CD4-positive, CD25-positive, alpha-beta regulatory T cell (primary cell): Measurements from ENCODE around the gene HOXC5. TPM values are rescaled to one million over a fixed set of nuclear protein-coding genes. Genes with fewer than 3 reads are reported as not detected.
"Not testable (repeated sequence)": the region's sequence is repeated elsewhere in the genome, so short reads cannot be mapped to it uniquely, and the experiment has no call there.

Source experiments
- ATAC-seq, 2 donors: fragments of 150-1000 bp; cut with Tn5 transposase; one replicate each; pipeline ENCODE4 v1.10.0; 2021; ENCODE audit warnings: low read depth in 2 of 2, moderate number of reproducible peaks in 2 of 2, moderate library complexity in 1 of 2
- DNase-seq, 3 donors: peaks; one replicate each; pipeline versions ENCODE4 v3.0.0 to v3.0.0-alpha.2; 2012 to 2022; ENCODE audit warnings: mixed read lengths in 1 of 3
- H3K27ac ChIP-seq: one replicate; pipeline ENCODE4 v1.7.0; 2013; ENCODE audit warnings: mild to moderate bottlenecking, low read length; ENCODE audit not compliant: insufficient read depth, poor library complexity, severe bottlenecking
- H3K27me3 ChIP-seq: one replicate; pipeline ENCODE4 v1.7.0; 2013; ENCODE audit warnings: low read length; ENCODE audit not compliant: control insufficient read depth, insufficient read depth
- H3K36me3 ChIP-seq: one replicate; pipeline ENCODE4 v1.7.0; 2013; ENCODE audit warnings: mild to moderate bottlenecking, low read length, moderate library complexity; ENCODE audit not compliant: control insufficient read depth, insufficient read depth
- H3K4me1 ChIP-seq: 2 replicates; pipeline ENCODE4 v1.7.0; 2013; ENCODE audit warnings: mild to moderate bottlenecking, low read length; ENCODE audit not compliant: insufficient read depth, control insufficient read depth, poor library complexity, severe bottlenecking
- H3K4me3 ChIP-seq: one replicate; pipeline ENCODE4 v1.7.0; 2013; ENCODE audit warnings: low read depth, mild to moderate bottlenecking, low read length, moderate library complexity
- H3K9me3 ChIP-seq, 2 experiments: 1 replicate in 1 of 2; 2 replicates in 1 of 2; pipeline ENCODE4 v1.7.0; 2013; ENCODE audit warnings: low read length in 2 of 2, mild to moderate bottlenecking in 1 of 2, moderate library complexity in 1 of 2; ENCODE audit not compliant: control insufficient read depth in 2 of 2
- H3K27ac Mint-ChIP-seq, 3 donors: one replicate each; pipeline ENCODE4 v1.8.0; 2020 to 2022; ENCODE audit warnings: mild to moderate bottlenecking in 3 of 3, mixed read lengths in 3 of 3, moderate library complexity in 2 of 3
- H3K27me3 Mint-ChIP-seq: one replicate; pipeline ENCODE4 v1.8.0; 2022; ENCODE audit warnings: mild to moderate bottlenecking, mixed read lengths
- H3K36me3 Mint-ChIP-seq: one replicate; pipeline ENCODE4 v1.8.0; 2020; ENCODE audit warnings: mixed read lengths
- H3K4me1 Mint-ChIP-seq, 4 donors: one replicate each; pipeline ENCODE4 v1.8.0; 2020 to 2022; ENCODE audit warnings: mixed read lengths in 4 of 4, mild to moderate bottlenecking in 1 of 4
- H3K4me3 Mint-ChIP-seq, 4 donors: one replicate each; pipeline ENCODE4 v1.8.0; 2020 to 2022; ENCODE audit warnings: mild to moderate bottlenecking in 4 of 4, mixed read lengths in 4 of 4, moderate library complexity in 3 of 4
- H3K9me3 Mint-ChIP-seq, 7 donors: one replicate each; pipeline ENCODE4 v1.8.0; 2020 to 2022; ENCODE audit warnings: mixed read lengths in 7 of 7, mild to moderate bottlenecking in 3 of 7, moderate library complexity in 2 of 7
- polyA plus RNA-seq, 4 donors: library from polyadenylated mRNA; unstranded; fragments of 300-500 nt; fragmentation: Illumina TruSeq; gene quantifications; one replicate each; pipeline ENCODE4 v1.2.3, GENCODE V29; 2021
- total RNA-seq: library from RNA; stranded (reverse); gene quantifications from one replicate; pipeline ENCODE4 v1.2.3, GENCODE V29; 2022

Gene HOXC5
- total and polyA plus RNA-seq, 5 donors from 2014 or later = not detected

GRCh38 chr12:54074308-54074707 lies 41.5 kb downstream of the HOXC5 start:
- Mint-ChIP-seq H3K27me3 (peaks cover 40% of the 10 kb centered on the region), H3K4me3 (no peak overlapping the region), H3K4me1 (no peaks in the 10 kb centered on the region), H3K9me3 (peaks cover 0 to 2% (median 0%) of the 10 kb centered on the region in 7 donors), H3K27ac (no peak overlapping the region), H3K36me3 (no peaks in the 10 kb centered on the region)
- Histone ChIP-seq H3K4me1 (no peaks in the 10 kb centered on the region), H3K4me3 (no peak overlapping the region), H3K36me3 (no peaks in the 10 kb centered on the region), H3K27ac (no peak overlapping the region), H3K9me3 (no peaks in the 10 kb centered on the region), H3K27me3 (peaks cover 14% of the 10 kb centered on the region)
- no peak for DNase-seq
- ATAC-seq = no peak

DNA sequence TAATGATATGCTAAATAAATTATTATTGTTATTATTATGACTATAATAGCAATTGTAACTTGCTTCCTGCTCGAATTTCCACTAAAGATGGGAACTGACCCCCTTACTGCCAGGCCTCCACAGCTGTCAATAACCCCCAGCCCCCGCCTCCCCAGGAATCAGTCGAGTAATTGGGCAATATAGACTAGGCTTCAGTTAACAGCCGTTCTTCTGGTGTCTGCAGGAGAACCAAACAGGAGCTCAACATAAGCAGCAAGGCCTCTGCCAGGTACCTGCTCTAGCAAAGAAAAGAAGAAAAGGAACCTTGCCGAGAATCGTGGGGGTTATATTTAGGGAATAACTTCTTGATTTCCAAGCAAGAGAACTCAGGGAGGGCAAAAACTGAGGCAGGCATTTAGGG lies 42.6 kb downstream of the HOXC5 start:
- H3K27ac Mint-ChIP-seq = no peak overlapping the region
- Histone ChIP-seq H3K27ac (no peak overlapping the region), H3K27me3 (peaks cover 13% of the 10 kb centered on the region), H3K9me3 (no peaks in the 10 kb centered on the region), H3K36me3 (no peaks in the 10 kb centered on the region), H3K4me1 (no peaks in the 10 kb centered on the region), H3K4me3 (no peak overlapping the region)
- H3K4me3 Mint-ChIP-seq = no peak overlapping the region
- H3K27me3 Mint-ChIP-seq = peaks cover 40% of the 10 kb centered on the region
- ATAC-seq (no peak), DNase-seq (no peak)
- peaks cover 0 to 2% (median 0%) of the 10 kb centered on the region in 7 donors for H3K9me3 Mint-ChIP-seq
- H3K36me3 Mint-ChIP-seq = no peaks in the 10 kb centered on the region
- peaks cover 0 to under 1% (median 0%) of the 10 kb centered on the region in 4 donors for H3K4me1 Mint-ChIP-seq

DNA sequence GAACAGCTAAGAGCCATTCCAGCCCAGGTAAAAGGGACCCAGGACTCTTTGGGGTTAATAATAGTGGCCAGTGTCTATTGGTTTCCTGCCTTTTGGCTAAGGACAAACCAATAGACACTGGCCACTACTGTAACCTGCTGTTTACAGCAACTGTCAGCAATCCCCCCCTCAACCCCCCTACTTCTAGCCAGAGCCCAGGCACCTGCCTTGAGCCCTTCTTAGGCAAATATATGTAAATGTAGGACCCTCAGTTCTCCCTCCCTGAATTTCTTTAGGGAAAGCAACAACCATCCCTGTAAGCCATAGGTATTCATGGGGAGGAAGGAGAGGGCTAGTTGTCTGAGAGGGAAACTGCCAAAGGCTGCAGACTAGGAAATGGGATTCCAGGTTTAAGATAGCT lies 43.1 kb downstream of the HOXC5 start:
- H3K27ac Mint-ChIP-seq = no peak overlapping the region
- peaks cover 43% of the 10 kb centered on the region for H3K27me3 Mint-ChIP-seq
- DNase-seq (no peak), ATAC-seq (no peak)
- H3K4me1 ChIP-seq = no peaks in the 10 kb centered on the region
- no peak overlapping the region for H3K27ac ChIP-seq
- H3K4me1 Mint-ChIP-seq = peaks cover 1 to 6% (median 2%) of the 10 kb centered on the region in 4 donors
- peaks cover 8% of the 10 kb centered on the region for H3K27me3 ChIP-seq
- H3K4me3 ChIP-seq = no peak overlapping the region
- H3K36me3 ChIP-seq = no peaks in the 10 kb centered on the region
- no peak overlapping the region for H3K4me3 Mint-ChIP-seq
- H3K36me3 Mint-ChIP-seq = no peaks in the 10 kb centered on the region
- H3K9me3 Mint-ChIP-seq = peaks cover 0 to 2% (median 0%) of the 10 kb centered on the region in 7 donors
- no peaks in the 10 kb centered on the region for H3K9me3 ChIP-seq

DNA sequence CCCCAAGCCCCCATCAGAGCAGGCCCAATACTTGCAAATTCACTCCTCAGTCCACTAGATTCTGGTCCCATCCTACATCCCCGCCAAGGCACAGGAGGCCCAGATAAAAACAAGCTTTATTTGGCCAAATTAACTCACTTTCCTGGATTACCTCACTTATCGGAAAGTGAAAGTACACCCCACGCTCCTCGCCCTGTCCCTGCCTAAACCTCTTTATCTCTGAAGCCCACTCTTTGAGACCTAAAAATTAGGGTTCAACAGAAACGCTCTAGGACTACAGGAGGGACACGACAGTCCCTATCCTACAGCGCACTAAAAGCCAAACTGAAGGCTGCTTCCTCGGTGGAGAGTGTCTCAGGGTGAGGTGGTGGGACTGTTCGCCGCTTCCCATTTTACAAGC lies 45.0 kb downstream of the HOXC5 start:
- H3K4me3 Mint-ChIP-seq, H3K4me1 ChIP-seq, H3K9me3 ChIP-seq, ATAC-seq, DNase-seq, H3K27ac ChIP-seq, H3K36me3 ChIP-seq, H3K27ac Mint-ChIP-seq, H3K27me3 ChIP-seq, H3K36me3 Mint-ChIP-seq, H3K4me3 ChIP-seq, H3K9me3 Mint-ChIP-seq: not testable (repeated sequence)
- peaks cover 5 to 22% (median 13%) of the 10 kb centered on the region in 4 donors for H3K4me1 Mint-ChIP-seq
- peaks cover 43% of the 10 kb centered on the region for H3K27me3 Mint-ChIP-seq

- not testable (repeated sequence) for H3K9me3 Mint-ChIP-seq, H3K9me3 ChIP-seq, H3K36me3 Mint-ChIP-seq
Measured at GRCh38 chr12:54079115-54079514, 46.3 kb downstream of the HOXC5 start.

GRCh38 chr12:54080008-54080924 lies 47.4 kb downstream of the HOXC5 start:
- peaks cover 54% of the 10 kb centered on the region for H3K27me3 Mint-ChIP-seq
- not testable (repeated sequence) for H3K36me3 Mint-ChIP-seq, H3K36me3 ChIP-seq, H3K4me1 ChIP-seq, H3K27ac ChIP-seq, H3K4me3 ChIP-seq, DNase-seq, H3K9me3 ChIP-seq, H3K9me3 Mint-ChIP-seq, ATAC-seq, H3K27me3 ChIP-seq
- peak overlapping the region; percentile 92 to 97 (median 93) for H3K27ac Mint-ChIP-seq
- H3K4me3 Mint-ChIP-seq = peak overlapping the region in 3 of 4 donors; percentile 0 to 83 (median 38)
- H3K4me1 Mint-ChIP-seq = peaks cover 5 to 32% (median 15%) of the 10 kb centered on the region in 4 donors

More at GRCh38 chr12:54079115-54079514, 46.3 kb downstream of the HOXC5 start:
- peaks cover 50% of the 10 kb centered on the region for H3K27me3 Mint-ChIP-seq
- peak overlapping the region in 1 of 4 donors; percentile 2 for H3K4me3 Mint-ChIP-seq
- not testable (repeated sequence) for H3K36me3 ChIP-seq, H3K27me3 ChIP-seq, DNase-seq, H3K4me3 ChIP-seq, H3K27ac ChIP-seq, ATAC-seq, H3K4me1 ChIP-seq, H3K27ac Mint-ChIP-seq
- peaks cover 5 to 32% (median 15%) of the 10 kb centered on the region in 4 donors for H3K4me1 Mint-ChIP-seq

DNA sequence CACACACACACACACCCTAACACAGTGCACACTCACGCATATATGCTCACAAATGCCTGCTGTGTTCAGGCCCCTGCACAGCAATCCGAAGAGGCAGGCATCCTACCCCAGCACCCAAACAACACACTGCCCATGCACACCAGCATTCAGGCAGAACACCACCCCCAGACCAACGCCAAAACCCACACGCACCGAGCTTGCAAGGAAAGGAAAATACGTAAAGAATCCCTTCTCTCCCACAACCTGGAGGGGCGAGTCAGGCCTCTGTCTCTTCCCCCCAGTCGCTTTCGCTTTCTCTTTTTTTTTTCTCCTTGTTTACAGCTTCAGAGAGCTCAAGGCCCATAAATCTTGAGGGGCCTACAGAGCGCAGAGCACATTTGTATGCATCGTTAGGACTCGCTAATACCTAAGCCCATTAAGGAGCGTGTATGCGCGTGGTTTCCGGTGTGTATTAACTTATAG lies 48.2 kb downstream of the HOXC5 start:
- peak overlapping the region; percentile 92 to 97 (median 93) for H3K27ac Mint-ChIP-seq
- peaks cover 5 to 32% (median 15%) of the 10 kb centered on the region in 4 donors for H3K4me1 Mint-ChIP-seq
- H3K36me3 Mint-ChIP-seq, H3K4me3 ChIP-seq, H3K36me3 ChIP-seq, H3K27me3 ChIP-seq, H3K9me3 ChIP-seq, ATAC-seq, H3K4me1 ChIP-seq, H3K9me3 Mint-ChIP-seq, H3K27ac ChIP-seq: not testable (repeated sequence)
- peak overlapping the region; percentile 82 to 90 (median 83) for H3K4me3 Mint-ChIP-seq
- H3K27me3 Mint-ChIP-seq = peaks cover 56% of the 10 kb centered on the region
- DNase-seq = peak in 2 of 3 donors; percentile 27 to 40
